Measurements from ENCODE around the gene PBLD. TPM values are rescaled to one million over a fixed set of nuclear protein-coding genes. Genes with fewer than 3 reads are reported as not detected.
"Not testable (repeated sequence)": the region's sequence is repeated elsewhere in the genome, so short reads cannot be mapped to it uniquely, and the experiment has no call there.

The PBLD gene
- total RNA-seq, 1 donor from 2014 or later: 11.1 TPM

GRCh38 chr10:68288717-68289116 lies 44.0 kb downstream of the PBLD start:
- peaks cover 3% of the 10 kb centered on the region for H3K36me3 Mint-ChIP-seq (ENCODE audit: insufficient read depth)
- no peaks in the 10 kb centered on the region for H3K4me1 Mint-ChIP-seq (ENCODE audit: low read depth)
- no peak for TF ChIP-seq CTCF (IDR thresholded peaks at IDR 0.05; ENCODE audit: unreplicated experiment)
- no peaks in the 10 kb centered on the region for H3K9me3 Mint-ChIP-seq (ENCODE audit: low read depth)
- H3K27ac Mint-ChIP-seq: no peak overlapping the region
- no peak for DNase-seq (ENCODE audit: low spot score, unreplicated experiment)
- no peaks in the 10 kb centered on the region for H3K27me3 Mint-ChIP-seq
- no peak overlapping the region for H3K4me3 Mint-ChIP-seq (ENCODE audit: low read depth)

GRCh38 chr10:68284062-68285001 lies 48.4 kb downstream of the PBLD start:
- H3K4me3 Mint-ChIP-seq (ENCODE audit: low read depth): no peak overlapping the region
- H3K27ac Mint-ChIP-seq: peak overlapping the region; percentile 60
- no peak for TF ChIP-seq CTCF (IDR thresholded peaks at IDR 0.05; ENCODE audit: unreplicated experiment)

GRCh38 chr10:68280758-68281157 lies 52.0 kb downstream of the PBLD start:
- no peak for TF ChIP-seq CTCF (IDR thresholded peaks at IDR 0.05; ENCODE audit: unreplicated experiment)
- Mint-ChIP-seq H3K36me3 (ENCODE audit: insufficient read depth) (peaks cover 16% of the 10 kb centered on the region), H3K27me3 (no peaks in the 10 kb centered on the region), H3K4me3 (ENCODE audit: low read depth) (no peak overlapping the region), H3K9me3 (ENCODE audit: low read depth) (peaks cover 10% of the 10 kb centered on the region), H3K4me1 (ENCODE audit: low read depth) (no peaks in the 10 kb centered on the region), H3K27ac (no peak overlapping the region)
- DNase-seq (ENCODE audit: low spot score, unreplicated experiment): no peak

More at GRCh38 chr10:68284062-68285001, 48.4 kb downstream of the PBLD start:
- DNase-seq (ENCODE audit: low spot score, unreplicated experiment): no peak
- Mint-ChIP-seq H3K4me1 (ENCODE audit: low read depth) (no peaks in the 10 kb centered on the region), H3K36me3 (ENCODE audit: insufficient read depth) (peaks cover 8% of the 10 kb centered on the region), H3K9me3 (ENCODE audit: low read depth) (no peaks in the 10 kb centered on the region), H3K27me3 (no peaks in the 10 kb centered on the region)

GRCh38 chr10:68278906-68279753 lies 53.6 kb downstream of the PBLD start:
- peaks cover 14% of the 10 kb centered on the region for H3K36me3 Mint-ChIP-seq (ENCODE audit: insufficient read depth)
- not testable (repeated sequence) for H3K4me1 Mint-ChIP-seq (ENCODE audit: low read depth); H3K4me3 Mint-ChIP-seq (ENCODE audit: low read depth); DNase-seq (ENCODE audit: low spot score, unreplicated experiment); H3K27ac Mint-ChIP-seq; H3K9me3 Mint-ChIP-seq (ENCODE audit: low read depth); H3K27me3 Mint-ChIP-seq

- H3K4me1 Mint-ChIP-seq (ENCODE audit: low read depth); DNase-seq (ENCODE audit: low spot score, unreplicated experiment); H3K9me3 Mint-ChIP-seq (ENCODE audit: low read depth); H3K27me3 Mint-ChIP-seq; H3K27ac Mint-ChIP-seq; H3K4me3 Mint-ChIP-seq (ENCODE audit: low read depth): not testable (repeated sequence)
- peaks cover 14% of the 10 kb centered on the region for H3K36me3 Mint-ChIP-seq (ENCODE audit: insufficient read depth)
Observed at GRCh38 chr10:68277814-68278213, 54.9 kb downstream of the PBLD start.

- no peak for DNase-seq (ENCODE audit: low spot score, unreplicated experiment)
- TF ChIP-seq CTCF (IDR thresholded peaks at IDR 0.05; ENCODE audit: unreplicated experiment): no peak
- Mint-ChIP-seq H3K9me3 (ENCODE audit: low read depth) (peaks cover 10% of the 10 kb centered on the region), H3K27ac (no peak overlapping the region), H3K4me3 (ENCODE audit: low read depth) (no peak overlapping the region), H3K36me3 (ENCODE audit: insufficient read depth) (peaks cover 11% of the 10 kb centered on the region), H3K27me3 (no peaks in the 10 kb centered on the region), H3K4me1 (ENCODE audit: low read depth) (peaks cover 4% of the 10 kb centered on the region)
Observed at GRCh38 chr10:68276224-68276623, 56.5 kb downstream of the PBLD start.
